GM12873 (cell line): ENCODE measurements around the gene PARD3B.

ENCODE experiments used
- CTCF ChIP-seq: IDR thresholded peaks from 2 replicates; pipeline ENCODE4 v1.5.1; 2012; ENCODE audit warnings: low read depth, mild to moderate bottlenecking, moderate library complexity, low read length, control low read depth; ENCODE audit not compliant: insufficient read depth; ENCODE audit errors: missing control alignments

Gene PARD3B

GRCh38 chr2:205053827-205054410 is 508.6 kb downstream of the PARD3B start:
- no peak for TF ChIP-seq CTCF

DNA sequence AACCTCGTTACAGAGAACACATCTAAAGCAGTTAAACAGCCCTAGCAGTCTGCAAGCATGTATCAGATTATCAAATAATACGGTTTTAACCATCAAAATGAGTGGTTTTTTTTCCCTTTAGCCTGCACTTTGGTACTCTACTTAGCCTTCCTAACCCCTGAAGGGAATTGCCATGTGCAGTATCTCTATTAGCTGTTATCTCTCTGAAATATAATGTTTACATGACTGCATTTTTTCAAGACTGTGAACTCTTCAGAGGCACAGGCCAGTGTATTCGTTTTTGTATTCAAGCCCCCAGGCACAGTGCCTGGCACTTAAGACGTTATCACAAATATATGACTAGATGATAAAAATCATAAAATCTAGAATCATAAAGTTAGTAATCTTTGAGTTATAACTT is 509.5 kb downstream of the PARD3B start:
- TF ChIP-seq CTCF, result no peak

DNA sequence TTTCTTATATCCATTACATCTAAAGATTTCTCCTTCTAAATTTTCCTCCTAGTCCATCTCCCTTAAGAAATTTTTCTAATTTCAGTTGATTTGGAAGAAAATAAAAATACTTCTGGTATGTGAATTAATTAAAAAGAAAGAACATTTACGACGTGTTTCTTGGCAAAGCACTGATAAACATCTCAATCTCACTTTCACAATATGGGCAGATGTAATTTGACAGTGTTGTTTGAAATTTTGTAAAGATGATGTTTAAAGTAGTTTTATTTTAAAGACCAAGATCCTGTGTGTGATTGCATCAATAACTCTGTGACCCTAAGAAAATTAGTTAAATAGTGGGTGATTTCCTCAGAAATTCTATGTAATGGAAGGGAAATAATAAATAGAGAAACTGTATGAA is 510.0 kb downstream of the PARD3B start:
- no peak for TF ChIP-seq CTCF

DNA sequence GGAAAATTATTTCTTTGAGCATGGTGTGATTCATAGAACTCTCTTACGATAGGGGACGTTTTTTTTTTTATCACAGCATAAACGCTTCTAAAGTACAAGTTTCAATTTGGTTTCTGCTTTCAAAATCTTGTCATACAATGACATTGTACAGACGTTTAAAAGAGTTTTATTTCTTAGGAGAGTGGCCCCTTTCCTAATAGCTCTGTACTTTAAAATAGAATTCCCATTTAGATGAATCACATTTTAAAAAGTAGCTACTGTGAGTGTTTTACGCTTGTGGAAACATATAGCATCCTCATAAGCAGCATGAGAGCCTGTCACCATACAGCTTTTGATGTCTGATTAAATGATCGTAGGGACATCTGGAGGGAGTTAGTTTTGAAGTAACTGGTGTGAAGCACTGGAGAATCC is 510.9 kb downstream of the PARD3B start:
- no peak for TF ChIP-seq CTCF

GRCh38 chr2:205058409-205058808 is 513.1 kb downstream of the PARD3B start:
- TF ChIP-seq CTCF, result no peak

GRCh38 chr2:205060269-205060668 is 515.0 kb downstream of the PARD3B start:
- no peak for TF ChIP-seq CTCF

DNA sequence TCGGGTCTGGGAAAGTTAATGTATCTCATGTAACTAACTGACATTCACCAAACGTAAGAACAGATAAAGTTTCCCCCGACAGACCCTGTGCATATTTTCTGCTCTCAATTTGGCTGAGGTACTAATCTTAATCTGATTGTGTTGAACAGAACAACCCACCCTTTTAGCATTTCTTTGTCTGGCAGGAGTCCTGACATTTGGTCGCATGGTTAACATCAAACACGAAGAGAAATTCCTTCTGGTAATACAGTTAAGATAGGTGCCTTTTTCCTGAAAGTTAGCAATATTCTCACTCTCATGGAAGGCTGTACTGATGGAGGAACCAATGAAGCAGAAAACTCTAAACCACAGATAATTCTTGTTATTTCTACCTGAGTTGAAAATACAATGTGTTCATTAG is 520.8 kb downstream of the PARD3B start:
- no peak for TF ChIP-seq CTCF

- no peak for TF ChIP-seq CTCF
Observed at GRCh38 chr2:205069928-205070327, 524.7 kb downstream of the PARD3B start.
